OCI-LY7 (cell line): ENCODE data around the gene KCNIP3. TPM values are rescaled to one million over a fixed set of nuclear protein-coding genes. Genes with fewer than 3 reads are reported as not detected.

Source experiments
- BruUV-seq: library from RNA; stranded (reverse); fragments of 400-500 nt; replicated peaks from 2 replicates; lab custom pipeline; 2021; lab: Mats Ljungman, UMichigan
- CTCF ChIA-PET: fragments of 300-600 bp; sonication (Branson Sonifier 250); formaldehyde crosslinking; loops from one replicate; lab custom pipeline; 2022; ENCODE audit warnings: antibody characterized with exemption; ENCODE audit not compliant: unreplicated experiment; lab: Charles Lee
- POLR2A ChIA-PET: fragments of 300-600 bp; sonication (Branson Sonifier 250); formaldehyde crosslinking; loops from one replicate; lab custom pipeline; 2022; ENCODE audit warnings: antibody characterized with exemption; lab: Charles Lee
- DNase-seq: peaks from one replicate; pipeline ENCODE4 v3.0.0-alpha.2; 2015; ENCODE audit warnings: low spot score
- H2AFZ ChIP-seq: fragments of 200-600 bp; sonication (generic), shearing (Covaris generic); 2 replicates; pipeline ENCODE4 v1.6.1; 2014; ENCODE audit warnings: mild to moderate bottlenecking, antibody characterized with exemption, low read length, moderate library complexity
- H3K27ac ChIP-seq: fragments of 200-600 bp; sonication (generic); 2 replicates; pipeline ENCODE4 v1.5.1; 2014; ENCODE audit warnings: mixed run types, low read depth, mild to moderate bottlenecking, moderate library complexity, low read length, inconsistent platforms; ENCODE audit not compliant: poor library complexity, severe bottlenecking
- H3K36me3 ChIP-seq: fragments of 200-600 bp; sonication (generic); 2 replicates; pipeline ENCODE4 v1.6.1; 2014; ENCODE audit warnings: mild to moderate bottlenecking, antibody characterized with exemption, low read length, moderate library complexity, mixed read lengths; ENCODE audit not compliant: insufficient read depth
- H3K4me1 ChIP-seq: fragments of 200-600 bp; sonication (generic); 2 replicates; pipeline ENCODE4 v1.5.1; 2014; ENCODE audit warnings: mild to moderate bottlenecking, low read length; ENCODE audit not compliant: insufficient read depth, poor library complexity, severe bottlenecking
- H3K4me2 ChIP-seq: fragments of 200-600 bp; sonication (generic); 2 replicates; pipeline ENCODE4 v1.6.1; 2014; ENCODE audit warnings: mild to moderate bottlenecking, low read length
- H3K4me3 ChIP-seq: fragments of 200-600 bp; sonication (generic); 2 replicates; pipeline ENCODE4 v1.5.1; 2014; ENCODE audit warnings: mild to moderate bottlenecking, low read depth, low read length; ENCODE audit not compliant: poor library complexity, severe bottlenecking
- H3K79me2 ChIP-seq: fragments of 200-600 bp; sonication (generic); 2 replicates; pipeline ENCODE4 v1.6.1; 2016; ENCODE audit warnings: low read depth, mild to moderate bottlenecking, low read length, moderate library complexity, mixed read lengths; ENCODE audit not compliant: insufficient read depth
- H3K9me2 ChIP-seq: fragments of 200-600 bp; sonication (generic); 2 replicates; pipeline ENCODE4 v1.6.1; 2016; ENCODE audit warnings: mild to moderate bottlenecking, low read length, mixed read lengths; ENCODE audit not compliant: insufficient read depth
- H3K9me3 ChIP-seq: fragments of 200-600 bp; sonication (generic); 2 replicates; pipeline ENCODE4 v1.6.1; 2014; ENCODE audit warnings: mild to moderate bottlenecking, mixed run types, low read length, mixed read lengths
- H4K20me1 ChIP-seq: fragments of 200-600 bp; sonication (generic); 2 replicates; pipeline ENCODE4 v1.6.1; 2014; ENCODE audit warnings: mild to moderate bottlenecking, antibody characterized with exemption, low read length, moderate library complexity, mixed read lengths; ENCODE audit not compliant: insufficient read depth
- CTCF ChIP-seq: fragments of 200-600 bp; sonication (generic); conservative IDR thresholded peaks from 2 replicates; pipeline ENCODE4 v1.5.1; 2014; ENCODE audit warnings: mild to moderate bottlenecking, antibody characterized with exemption, low read length, moderate library complexity, mixed read lengths
- EZH2phosphoT487 ChIP-seq: fragments of 200-600 bp; sonication (generic); IDR thresholded peaks from 2 replicates; pipeline ENCODE4 v1.6.1; 2018; ENCODE audit warnings: low read depth, borderline replicate concordance, mild to moderate bottlenecking, mixed run types, antibody characterized with exemption, low read length, moderate library complexity, mixed read lengths
- intact Hi-C: fragments of 100-400 bp; cut with micrococcal nuclease; formaldehyde crosslinking; loops from one replicate; pipeline ENCODE4 v1.10.0; 2022; ENCODE audit not compliant: unreplicated experiment
- total RNA-seq, 2 experiments: library from RNA; depleted of rRNA in 1 of 2; stranded (reverse); fragments of >200 nt in 1 of 2; shearing (Covaris generic) in 1 of 2; gene quantifications; 2 replicates each; pipeline ENCODE4 v1.2.3, GENCODE V29; 2014 to 2022

The KCNIP3 gene
- total RNA-seq, 2 experiments from 2014 or later, result not detected

GRCh38 chr2:95359501-95359930 is 62.4 kb downstream of the KCNIP3 start:
- CTCF ChIA-PET, result no interaction called here
- no peak for DNase-seq
- Histone ChIP-seq H3K9me2 (no peaks in the 10 kb centered on the region), H3K36me3 (no peaks in the 10 kb centered on the region), H2AFZ (no peak overlapping the region), H3K79me2 (no peaks in the 10 kb centered on the region), H4K20me1 (no peaks in the 10 kb centered on the region), H3K4me2 (no peak overlapping the region), H3K4me3 (no peak overlapping the region), H3K27ac (no peak overlapping the region), H3K9me3 (no peaks in the 10 kb centered on the region), H3K4me1 (no peaks in the 10 kb centered on the region)
- no TSS peak for BruUV-seq
- intact Hi-C loops, result no loop called here
- TF ChIP-seq EZH2phosphoT487 (no peak), CTCF (no peak)
- POLR2A ChIA-PET, result no interaction called here

DNA sequence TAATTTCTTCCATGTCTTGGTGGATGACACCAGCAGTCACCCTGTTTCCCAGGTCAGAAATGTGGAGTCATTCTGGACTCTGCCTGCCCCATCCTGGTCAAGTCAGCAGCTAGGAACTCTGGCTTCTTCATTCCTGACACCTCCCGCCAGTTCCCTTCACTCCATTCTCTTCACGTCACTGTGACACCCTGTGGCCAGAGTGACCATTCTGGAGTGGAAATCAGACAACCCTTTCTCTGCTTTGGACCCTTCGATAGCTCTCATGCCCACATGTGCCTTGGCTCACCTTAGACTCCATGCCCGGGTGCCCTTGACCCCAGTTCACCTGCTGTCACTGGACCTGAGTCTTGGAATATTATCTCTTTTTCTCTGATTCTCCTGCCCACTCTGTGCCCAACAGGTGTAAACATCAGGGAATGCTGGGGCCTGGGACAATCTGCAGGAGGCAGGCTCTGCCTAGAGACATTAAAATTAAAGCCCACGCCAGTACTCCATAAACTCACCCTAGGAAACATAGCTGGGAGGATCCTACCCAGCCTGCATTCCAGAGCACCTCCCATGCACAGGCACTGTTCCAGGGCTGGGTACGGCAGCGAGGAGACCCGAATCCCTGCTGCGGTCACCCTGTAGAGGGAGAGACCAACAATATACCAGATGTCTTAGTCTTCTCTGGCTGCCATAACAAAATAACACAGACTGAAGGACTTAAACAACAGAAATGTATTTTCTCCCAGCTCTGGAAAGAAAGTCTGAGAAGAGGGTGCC is 64.3 kb downstream of the KCNIP3 start:
- ChIA-PET POLR2A (interaction anchor here (0.6 kb wide), 1 partner anchor 17 kb away, joined by 4 read pairs; no protein-coding TSS in a partner anchor), CTCF (no interaction called here)
- no TSS peak for BruUV-seq
- H3K4me1 ChIP-seq, result no peaks in the 10 kb centered on the region
- H4K20me1 ChIP-seq, result no peaks in the 10 kb centered on the region
- no peaks in the 10 kb centered on the region for H3K79me2 ChIP-seq
- TF ChIP-seq EZH2phosphoT487, result no peak
- TF ChIP-seq CTCF, result no peak
- no peaks in the 10 kb centered on the region for H3K9me3 ChIP-seq
- H3K9me2 ChIP-seq, result no peaks in the 10 kb centered on the region
- intact Hi-C loops, result no loop called here
- no peak overlapping the region for H3K4me3 ChIP-seq
- no peak overlapping the region for H2AFZ ChIP-seq
- no peaks in the 10 kb centered on the region for H3K36me3 ChIP-seq
- DNase-seq, result no peak
- H3K27ac ChIP-seq, result no peak overlapping the region
- H3K4me2 ChIP-seq, result no peak overlapping the region

- BruUV-seq, result no TSS peak
Observed at GRCh38 chr2:95362486-95362885, 65.3 kb downstream of the KCNIP3 start.

More at GRCh38 chr2:95362486-95362885, 65.3 kb downstream of the KCNIP3 start:
- H3K79me2 ChIP-seq, result no peaks in the 10 kb centered on the region
- H3K4me2 ChIP-seq, result no peak overlapping the region
- H3K9me2 ChIP-seq, result no peaks in the 10 kb centered on the region
- no peak for DNase-seq
- ChIA-PET POLR2A (no interaction called here), CTCF (no interaction called here)
- TF ChIP-seq CTCF, result no peak
- no peak for TF ChIP-seq EZH2phosphoT487
- H3K27ac ChIP-seq, result no peak overlapping the region
- H3K4me3 ChIP-seq, result no peak overlapping the region
- H2AFZ ChIP-seq, result no peak overlapping the region
- H4K20me1 ChIP-seq, result no peaks in the 10 kb centered on the region
- H3K9me3 ChIP-seq, result no peaks in the 10 kb centered on the region
- intact Hi-C loops, result no loop called here
- no peaks in the 10 kb centered on the region for H3K36me3 ChIP-seq
- no peaks in the 10 kb centered on the region for H3K4me1 ChIP-seq
